Keratinocyte (primary cell): ENCODE measurements around the gene RGS9. TPM values are rescaled to one million over a fixed set of nuclear protein-coding genes. Genes with fewer than 3 reads are reported as not detected.

ENCODE experiments used
- DNase-seq: peaks from one replicate; pipeline ENCODE4 v3.0.0-alpha.2; 2011; ENCODE audit warnings: low read depth, missing footprints, low spot score
- FAIRE-seq: peaks from 2 replicates; lab custom pipeline; 2011; peaks lifted over from hg19 to GRCh38; lab: Jason Lieb, UNC
- H2AFZ ChIP-seq: 2 replicates; pipeline ENCODE4 v1.6.0; 2012; ENCODE audit warnings: low read length, control low read depth, inconsistent platforms; ENCODE audit not compliant: control insufficient read depth
- H3K27ac ChIP-seq: 2 replicates; pipeline ENCODE4 v1.5.1; 2011; ENCODE audit warnings: low read length; ENCODE audit not compliant: control insufficient read depth, insufficient read depth
- H3K27me3 ChIP-seq: 3 replicates; pipeline ENCODE4 v1.6.0; 2011; ENCODE audit warnings: low read length; ENCODE audit not compliant: control insufficient read depth, insufficient read depth; ENCODE audit errors: extremely low read depth
- H3K36me3 ChIP-seq, 2 experiments: 2 replicates in 1 of 2; 3 replicates in 1 of 2; pipeline ENCODE4 v1.5.1; 2011; ENCODE audit warnings: low read length in 2 of 2, mild to moderate bottlenecking in 1 of 2; ENCODE audit not compliant: control insufficient read depth in 2 of 2, insufficient read depth in 2 of 2; ENCODE audit errors: extremely low read depth in 1 of 2
- H3K4me1 ChIP-seq: 3 replicates; pipeline ENCODE4 v1.5.1; 2011; ENCODE audit warnings: low read length; ENCODE audit not compliant: control insufficient read depth, insufficient read depth; ENCODE audit errors: extremely low read depth
- H3K4me2 ChIP-seq: 3 replicates; pipeline ENCODE4 v1.6.0; 2011; ENCODE audit warnings: low read depth, low read length; ENCODE audit not compliant: control insufficient read depth, insufficient read depth; ENCODE audit errors: extremely low read depth
- H3K4me3 ChIP-seq, 3 experiments: fragments of 200-600 bp in 1 of 3; sonication (generic) in 1 of 3; 2 replicates in 2 of 3; 3 replicates in 1 of 3; pipeline ENCODE4 v1.5.1; 2011 to 2016; ENCODE audit warnings: low read length in 3 of 3, mild to moderate bottlenecking in 3 of 3, control low read depth in 2 of 3, inconsistent platforms in 1 of 3, low read depth in 1 of 3, mixed read lengths in 1 of 3, mixed run types in 1 of 3, moderate library complexity in 1 of 3; ENCODE audit not compliant: control insufficient read depth in 2 of 3, insufficient read depth in 2 of 3; ENCODE audit errors: extremely low read depth in 1 of 3
- H3K79me2 ChIP-seq: 2 replicates; pipeline ENCODE4 v1.6.0; 2012; ENCODE audit warnings: low read length; ENCODE audit not compliant: control insufficient read depth, insufficient read depth
- H3K9ac ChIP-seq: 3 replicates; pipeline ENCODE4 v1.6.0; 2011; ENCODE audit warnings: low read length; ENCODE audit not compliant: control insufficient read depth, insufficient read depth; ENCODE audit errors: extremely low read depth
- H3K9me1 ChIP-seq: 3 replicates; pipeline ENCODE4 v1.6.0; 2011; ENCODE audit warnings: low read length; ENCODE audit not compliant: control insufficient read depth, insufficient read depth; ENCODE audit errors: extremely low read depth
- H3K9me3 ChIP-seq: 2 replicates; pipeline ENCODE4 v1.5.1; 2012; ENCODE audit warnings: low read depth, low read length; ENCODE audit not compliant: control insufficient read depth
- H4K20me1 ChIP-seq: 3 replicates; pipeline ENCODE4 v1.6.0; 2011; ENCODE audit warnings: low read length; ENCODE audit not compliant: control insufficient read depth, insufficient read depth; ENCODE audit errors: extremely low read depth
- CTCF ChIP-seq, 3 experiments: IDR thresholded peaks in 1 of 3; conservative IDR thresholded peaks in 1 of 3; optimal IDR thresholded peaks in 1 of 3; 2 replicates in 2 of 3; 3 replicates in 1 of 3; pipeline versions ENCODE3 to v1.5.1; 2011; ENCODE audit warnings: low read length in 3 of 3, mild to moderate bottlenecking in 3 of 3, moderate library complexity in 2 of 3, control low read depth in 1 of 3, inconsistent platforms in 1 of 3; ENCODE audit not compliant: insufficient read depth in 2 of 3; ENCODE audit errors: extremely low read depth in 1 of 3
- EZH2 ChIP-seq: IDR thresholded peaks from one replicate; pipeline ENCODE4 v1.6.1; 2012; ENCODE audit warnings: inconsistent platforms, mild to moderate bottlenecking, low read length, moderate library complexity
- dilution Hi-C: fragments of 300-500 bp; cut with MboI; formaldehyde crosslinking; loops from one replicate; pipeline ENCODE4 v1.7.0; 2020; ENCODE audit warnings: low sequenced_read_pairs; ENCODE audit not compliant: extremely low pct_ligation_motif_present
- polyA plus RNA-seq, 5 experiments: library from polyadenylated mRNA; depleted of rRNA in 3 of 5; stranded (reverse) in 3 of 5; stranded (forward) in 1 of 5; unstranded in 1 of 5; fragments of >200 nt; gene quantifications; 1 replicate in 1 of 5; 2 replicates in 3 of 5; 3 replicates in 1 of 5; pipeline versions ENCODE4 v1.2.1 to v1.2.3, GENCODE V29; 2011 to 2012; ENCODE audit warnings: missing spikeins in 2 of 5, low read depth in 1 of 5, low replicate concordance in 1 of 5

RGS9 gene
- polyA plus RNA-seq, 1 donor (not counting 4 experiments of a cell fraction or from before 2014, with no cell fraction given), result 4.8 TPM

GRCh38 chr17:65243838-65244625, 106.9 kb downstream of the RGS9 start:
- Histone ChIP-seq H2AFZ (no peak overlapping the region), H4K20me1 (no peaks in the 10 kb centered on the region), H3K9me3 (no peaks in the 10 kb centered on the region), H3K4me1 (no peaks in the 10 kb centered on the region), H3K4me2 (no peak overlapping the region), H3K36me3 (no peaks in the 10 kb centered on the region), H3K27me3 (no peaks in the 10 kb centered on the region), H3K27ac (no peak overlapping the region), H3K9me1 (no peaks in the 10 kb centered on the region), H3K4me3 (no peak overlapping the region), H3K9ac (no peak overlapping the region), H3K79me2 (no peaks in the 10 kb centered on the region)
- no peak for TF ChIP-seq EZH2
- no peak for TF ChIP-seq CTCF (optimal IDR thresholded peaks at IDR 0.05 in 1 of 3, IDR thresholded peaks at IDR 0.05 in 1 of 3, conservative IDR thresholded peaks at IDR 0.05 in 1 of 3; ENCODE audit: extremely low read depth in 1 of 3, insufficient read depth in 2 of 3, low read length in 3 of 3)
- FAIRE-seq (no peak), DNase-seq (no peak)
- dilution Hi-C loops, result no loop called here

- H3K9me3 ChIP-seq, result no peaks in the 10 kb centered on the region
- no peaks in the 10 kb centered on the region for H3K4me1 ChIP-seq
- no peak overlapping the region for H3K4me3 ChIP-seq
- dilution Hi-C loops, result no loop called here
- H4K20me1 ChIP-seq, result no peaks in the 10 kb centered on the region
- H3K9me1 ChIP-seq, result no peaks in the 10 kb centered on the region
- H3K27me3 ChIP-seq, result no peaks in the 10 kb centered on the region
- FAIRE-seq, result no peak
- TF ChIP-seq CTCF (optimal IDR thresholded peaks at IDR 0.05 in 1 of 3, IDR thresholded peaks at IDR 0.05 in 1 of 3, conservative IDR thresholded peaks at IDR 0.05 in 1 of 3; ENCODE audit: extremely low read depth in 1 of 3, insufficient read depth in 2 of 3, low read length in 3 of 3), result no peak
- no peak for TF ChIP-seq EZH2
- no peak overlapping the region for H3K4me2 ChIP-seq
- no peak overlapping the region for H2AFZ ChIP-seq
- no peak for DNase-seq
- H3K79me2 ChIP-seq, result no peaks in the 10 kb centered on the region
- H3K36me3 ChIP-seq, result no peaks in the 10 kb centered on the region
- H3K27ac ChIP-seq, result no peak overlapping the region
- no peak overlapping the region for H3K9ac ChIP-seq
Measured at GRCh38 chr17:65246252-65246651, 109.1 kb downstream of the RGS9 start.
